Calu3 (cell line): ENCODE measurements around the gene EGLN1. TPM values are rescaled to one million over a fixed set of nuclear protein-coding genes. Genes with fewer than 3 reads are reported as not detected.

Experiments used
- BruUV-seq: library from RNA; stranded (reverse); fragments of 400-500 nt; replicated peaks from 2 replicates; lab custom pipeline; 2021; lab: Mats Ljungman, UMichigan
- CTCF ChIA-PET: fragments of 300-600 bp; sonication (Branson Sonifier 250); formaldehyde crosslinking; loops from one replicate; lab custom pipeline; 2022; ENCODE audit warnings: antibody characterized with exemption; lab: Charles Lee
- DNase-seq: peaks from one replicate; pipeline ENCODE4 v3.0.0; 2022
- H3K27ac Mint-ChIP-seq: one replicate; pipeline ENCODE4 v1.8.0; 2022; ENCODE audit warnings: mixed read lengths; ENCODE audit not compliant: unreplicated experiment
- H3K27me3 Mint-ChIP-seq: one replicate; pipeline ENCODE4 v1.8.0; 2022; ENCODE audit warnings: mixed read lengths; ENCODE audit not compliant: unreplicated experiment
- H3K36me3 Mint-ChIP-seq: one replicate; pipeline ENCODE4 v1.8.0; 2022; ENCODE audit warnings: mild to moderate bottlenecking, moderate library complexity, mixed read lengths; ENCODE audit not compliant: insufficient read depth, unreplicated experiment
- H3K4me1 Mint-ChIP-seq: one replicate; pipeline ENCODE4 v1.8.0; 2022; ENCODE audit warnings: mild to moderate bottlenecking, low read depth, mixed read lengths; ENCODE audit not compliant: unreplicated experiment
- H3K4me3 Mint-ChIP-seq: one replicate; pipeline ENCODE4 v1.8.0; 2022; ENCODE audit warnings: mild to moderate bottlenecking, low read depth, moderate library complexity, mixed read lengths; ENCODE audit not compliant: unreplicated experiment
- H3K9me3 Mint-ChIP-seq: one replicate; pipeline ENCODE4 v1.8.0; 2022; ENCODE audit warnings: low read depth, mixed read lengths; ENCODE audit not compliant: unreplicated experiment
- intact Hi-C: fragments of 100-400 bp; cut with micrococcal nuclease; formaldehyde crosslinking; loops from one replicate; pipeline ENCODE4 v1.10.0; 2022; ENCODE audit not compliant: unreplicated experiment
- total RNA-seq: library from RNA; stranded (reverse); gene quantifications from 2 replicates; pipeline ENCODE4 v1.2.3, GENCODE V29; 2022
- TF ChIP-seq, protein P1 (sequence below): fragments of 200-600 bp; IDR thresholded peaks from one replicate; pipeline ENCODE4 v1.8.0; 2022; ENCODE audit warnings: antibody characterized with exemption; ENCODE audit not compliant: unreplicated experiment

EGLN1 gene
- total RNA-seq, 1 experiment from 2014 or later: 34.9 TPM

DNA sequence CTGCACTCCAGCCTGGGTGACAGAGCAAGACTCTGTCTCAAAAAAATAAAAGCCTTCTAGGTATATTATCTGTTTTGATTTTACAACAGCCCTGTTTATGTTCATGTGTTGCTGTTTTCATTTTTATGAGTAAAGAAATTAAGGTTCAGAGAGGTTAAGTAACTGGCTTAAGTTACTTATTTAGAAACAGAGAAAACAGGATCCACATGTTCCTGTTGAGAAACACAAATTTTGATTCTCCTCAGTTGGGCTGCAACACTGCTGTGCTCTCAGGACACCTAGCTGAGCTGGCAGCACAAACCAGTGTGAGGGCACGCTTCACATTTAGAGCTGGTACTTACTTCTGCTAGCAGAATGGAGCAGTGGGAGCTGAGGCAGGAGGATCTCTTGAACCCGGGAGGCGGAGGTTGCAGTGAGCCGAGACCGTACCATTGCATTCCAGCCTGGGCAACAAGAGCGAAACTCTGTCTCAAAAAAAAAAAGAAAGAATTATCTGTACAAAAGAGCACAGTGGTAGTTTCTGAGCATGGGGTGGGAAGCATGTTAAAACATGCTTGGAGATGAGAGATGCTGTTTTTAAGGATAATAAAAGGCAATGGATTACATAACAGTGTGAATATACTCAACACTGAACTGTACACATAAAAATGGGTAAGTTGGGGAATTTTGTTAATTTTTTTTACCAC is 81.6 kb downstream of the EGLN1 start:
- CTCF ChIA-PET: interaction anchor here (0.8 to 1.6 kb wide), 2 partner anchors 25 to 155 kb away, joined by 3 read pairs; no protein-coding TSS in a partner anchor

GRCh38 chr1:231338270-231339128 is 83.6 kb downstream of the EGLN1 start, which contains the start of gene SPRTN:
Gene SPRTN (plus strand): TSS chr1:231338293. CDS start chr1:231338384, 91 bp downstream.
- CTCF ChIA-PET: interaction anchor here (0.9 to 2.0 kb wide), 7 partner anchors 23 to 470 kb away, joined by 3 to 8 read pairs (median 3); partner anchors contain the start of gene C1orf198
- intact Hi-C loops: loop anchor here (5.0 kb wide), 1 partner anchor 471 kb away; the partner anchor contains the start of gene C1orf198
- Mint-ChIP-seq H3K27me3 (no peaks in the 10 kb centered on the region), H3K4me3 (peak within 1 kb of the TSS; percentile 100), H3K4me1 (peaks cover 40% of the 10 kb centered on the region), H3K36me3 (peaks cover 70% of the 10 kb centered on the region), H3K27ac (peak within 1 kb of the TSS; percentile 99), H3K9me3 (no peaks in the 10 kb centered on the region)
- TF ChIP-seq, protein P1, sequence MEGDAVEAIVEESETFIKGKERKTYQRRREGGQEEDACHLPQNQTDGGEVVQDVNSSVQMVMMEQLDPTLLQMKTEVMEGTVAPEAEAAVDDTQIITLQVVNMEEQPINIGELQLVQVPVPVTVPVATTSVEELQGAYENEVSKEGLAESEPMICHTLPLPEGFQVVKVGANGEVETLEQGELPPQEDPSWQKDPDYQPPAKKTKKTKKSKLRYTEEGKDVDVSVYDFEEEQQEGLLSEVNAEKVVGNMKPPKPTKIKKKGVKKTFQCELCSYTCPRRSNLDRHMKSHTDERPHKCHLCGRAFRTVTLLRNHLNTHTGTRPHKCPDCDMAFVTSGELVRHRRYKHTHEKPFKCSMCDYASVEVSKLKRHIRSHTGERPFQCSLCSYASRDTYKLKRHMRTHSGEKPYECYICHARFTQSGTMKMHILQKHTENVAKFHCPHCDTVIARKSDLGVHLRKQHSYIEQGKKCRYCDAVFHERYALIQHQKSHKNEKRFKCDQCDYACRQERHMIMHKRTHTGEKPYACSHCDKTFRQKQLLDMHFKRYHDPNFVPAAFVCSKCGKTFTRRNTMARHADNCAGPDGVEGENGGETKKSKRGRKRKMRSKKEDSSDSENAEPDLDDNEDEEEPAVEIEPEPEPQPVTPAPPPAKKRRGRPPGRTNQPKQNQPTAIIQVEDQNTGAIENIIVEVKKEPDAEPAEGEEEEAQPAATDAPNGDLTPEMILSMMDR: no peak
- DNase-seq: no peak
- TSS peak; percentile 81 for BruUV-seq

More for the DNA sequence above, 81.6 kb downstream of the EGLN1 start:
- H3K27ac Mint-ChIP-seq: no peak overlapping the region
- no TSS peak for BruUV-seq
- DNase-seq: no peak
- no peaks in the 10 kb centered on the region for H3K9me3 Mint-ChIP-seq
- H3K36me3 Mint-ChIP-seq: peaks cover 70% of the 10 kb centered on the region
- TF ChIP-seq, protein P1: no peak
- no peak overlapping the region for H3K4me3 Mint-ChIP-seq
- intact Hi-C loops: no loop called here
- peaks cover 39% of the 10 kb centered on the region for H3K4me1 Mint-ChIP-seq
- no peaks in the 10 kb centered on the region for H3K27me3 Mint-ChIP-seq

DNA sequence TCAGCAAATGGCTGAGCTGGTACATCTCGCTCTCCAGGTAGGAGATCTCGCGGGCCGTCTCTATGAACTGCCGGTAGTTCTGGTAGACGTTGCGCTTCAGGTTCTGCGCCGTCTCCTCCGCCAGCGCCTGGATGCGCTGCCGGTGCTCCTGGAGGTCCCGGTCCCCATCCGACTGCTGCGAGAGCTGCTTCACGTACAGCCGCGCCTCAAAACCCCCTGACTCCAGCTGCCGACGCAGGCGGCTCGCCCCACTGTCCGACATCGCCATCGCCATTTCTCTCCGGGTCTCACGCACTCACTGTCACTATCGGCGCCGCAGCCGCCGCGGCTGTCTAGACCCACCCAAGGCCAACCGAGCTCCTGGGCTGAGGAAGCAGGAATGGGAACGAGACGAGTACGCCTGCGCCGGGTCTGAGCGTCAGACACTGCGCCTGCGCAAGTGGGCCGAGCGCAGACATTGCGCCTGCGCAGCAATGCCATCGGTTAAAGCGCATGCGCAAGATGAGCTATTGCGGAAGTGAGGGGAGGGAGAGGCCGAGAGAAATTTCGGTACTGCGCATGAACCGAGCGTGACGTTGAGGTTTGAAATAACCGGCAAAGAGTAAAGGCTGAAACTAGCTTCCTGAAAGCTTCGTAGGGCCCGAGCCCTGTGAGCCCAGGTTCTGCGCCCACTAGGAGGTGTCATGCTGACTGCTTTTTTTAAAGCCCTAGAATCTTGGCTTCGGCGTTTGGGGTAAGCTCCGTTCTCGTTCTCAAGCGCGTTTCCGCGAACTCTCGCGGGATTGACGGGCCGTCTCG is 84.4 kb downstream of the EGLN1 start, which contains the start of gene EXOC8:
Gene EXOC8, minus strand, starts transcription at position 381 of the 798 bp plus-strand sequence. Its CDS starts 107 bp downstream, at position 274.
- DNase-seq: peak; percentile 97
- no TSS peak for BruUV-seq
- intact Hi-C loops: loop anchor here (5.0 kb wide), 1 partner anchor 470 kb away; the partner anchor contains the start of gene C1orf198
- CTCF ChIA-PET: interaction anchor here (0.8 to 2.0 kb wide), 6 partner anchors 21 to 469 kb away, joined by 3 to 8 read pairs (median 3); partner anchors contain the start of gene C1orf198
- Mint-ChIP-seq H3K36me3 (peaks cover 69% of the 10 kb centered on the region), H3K27me3 (no peaks in the 10 kb centered on the region), H3K4me3 (peak within 1 kb of the TSS; percentile 100), H3K4me1 (peaks cover 40% of the 10 kb centered on the region), H3K27ac (peak within 1 kb of the TSS; percentile 99), H3K9me3 (no peaks in the 10 kb centered on the region)
- TF ChIP-seq, protein P1: no peak
